Gastrocnemius medialis (tissue), 4 donors: ENCODE data around the gene KRTAP29-1. TPM values are rescaled to one million over a fixed set of nuclear protein-coding genes. Genes with fewer than 3 reads are reported as not detected.

Experiments used
- ATAC-seq, 2 donors: fragments of 150-250 bp; one replicate each; pipeline ENCODE4 v1.9.1; 2016
- DNase-seq, 2 donors: peaks; one replicate each; pipeline ENCODE4 v3.0.0-alpha.2; 2019
- H3K27ac ChIP-seq, 4 donors: fragments of 200-600 bp; sonication (generic); 1 replicate in 1 of 4; 2 replicates in 3 of 4; pipeline ENCODE4 v1.5.1; 2016 to 2018; ENCODE audit warnings: mild to moderate bottlenecking in 2 of 4, moderate library complexity in 1 of 4
- H3K27me3 ChIP-seq, 3 donors: fragments of 200-600 bp; sonication (generic) in 2 of 3; 1 replicate in 1 of 3; 2 replicates in 2 of 3; pipeline versions ENCODE4 v1.5.1 to v1.6.0; 2016 to 2019; ENCODE audit warnings: mild to moderate bottlenecking in 1 of 3, moderate library complexity in 1 of 3
- H3K36me3 ChIP-seq, 2 donors: fragments of 200-600 bp; sonication (generic) in 1 of 2; one replicate each; pipeline ENCODE4 v1.5.1; 2017 to 2018
- H3K4me1 ChIP-seq, 2 donors: fragments of 200-600 bp; sonication (generic) in 1 of 2; one replicate each; pipeline ENCODE4 v1.5.1; 2016 to 2017; ENCODE audit warnings: mild to moderate bottlenecking in 2 of 2
- H3K4me3 ChIP-seq, 4 donors: fragments of 200-600 bp; sonication (generic) in 3 of 4; 1 replicate in 1 of 4; 2 replicates in 3 of 4; pipeline ENCODE4 v1.5.1; 2016 to 2019; ENCODE audit warnings: mild to moderate bottlenecking in 2 of 4
- H3K9me3 ChIP-seq, 3 donors: fragments of 200-600 bp; sonication (generic) in 2 of 3; 1 replicate in 1 of 3; 2 replicates in 2 of 3; pipeline ENCODE4 v1.5.1; 2016 to 2019
- CTCF ChIP-seq, 5 experiments: fragments of 450-650 bp in 3 of 5; fragments of 200-600 bp in 2 of 5; sonication (generic) in 2 of 5; IDR thresholded peaks in 4 of 5; conservative IDR thresholded peaks in 1 of 5; 1 replicate in 4 of 5; 2 replicates in 1 of 5; pipeline ENCODE4 v1.5.1; 2016 to 2019; ENCODE audit warnings: antibody characterized with exemption in 5 of 5, mild to moderate bottlenecking in 3 of 5, moderate library complexity in 3 of 5
- POLR2A ChIP-seq, 2 donors: fragments of 450-650 bp; IDR thresholded peaks; one replicate each; pipeline ENCODE4 v1.6.1; 2017; ENCODE audit warnings: antibody characterized with exemption in 2 of 2, mild to moderate bottlenecking in 2 of 2, moderate library complexity in 2 of 2
- in situ Hi-C, 4 donors: fragments of 200-750 bp; cut with MboI; loops; one replicate each; pipeline versions ENCODE4 v1.15.0 to v1.8.0; 2017; ENCODE audit warnings: low sequenced_read_pairs in 4 of 4
- intact Hi-C: fragments of 100-400 bp; cut with DNase I; formaldehyde crosslinking; loops from one replicate; pipeline ENCODE4 v1.15.1; 2023; ENCODE audit warnings: low total_unique reads
- total RNA-seq, 4 donors: library from RNA; depleted of rRNA; stranded (reverse); fragments of >200 nt; gene quantifications; one replicate each; pipeline versions ENCODE4 v1.1.0 to v1.2.3, GENCODE V29; 2016

The KRTAP29-1 gene
- total RNA-seq, 4 donors from 2014 or later = not detected

- in situ Hi-C loops = loop anchor here in 2 of 4 donors (10.0 kb wide), 1 partner anchor 423 kb away; no protein-coding TSS in a partner anchor
- H3K4me3 ChIP-seq = no peak overlapping the region
- no peaks in the 10 kb centered on the region for H3K9me3 ChIP-seq
- H3K36me3 ChIP-seq = no peaks in the 10 kb centered on the region
- DNase-seq (no peak), ATAC-seq (no peak)
- H3K27ac ChIP-seq = no peak overlapping the region
- H3K27me3 ChIP-seq = no peaks in the 10 kb centered on the region
- H3K4me1 ChIP-seq = no peaks in the 10 kb centered on the region
- intact Hi-C loops = no loop called here
- TF ChIP-seq POLR2A (IDR thresholded peaks at IDR 0.05) (no peak), CTCF (IDR thresholded peaks at IDR 0.05 in 4 of 5, conservative IDR thresholded peaks at IDR 0.05 in 1 of 5) (no peak)
Observed at GRCh38 chr17:41328207-41328606, 25.6 kb upstream of the KRTAP29-1 start.

DNA sequence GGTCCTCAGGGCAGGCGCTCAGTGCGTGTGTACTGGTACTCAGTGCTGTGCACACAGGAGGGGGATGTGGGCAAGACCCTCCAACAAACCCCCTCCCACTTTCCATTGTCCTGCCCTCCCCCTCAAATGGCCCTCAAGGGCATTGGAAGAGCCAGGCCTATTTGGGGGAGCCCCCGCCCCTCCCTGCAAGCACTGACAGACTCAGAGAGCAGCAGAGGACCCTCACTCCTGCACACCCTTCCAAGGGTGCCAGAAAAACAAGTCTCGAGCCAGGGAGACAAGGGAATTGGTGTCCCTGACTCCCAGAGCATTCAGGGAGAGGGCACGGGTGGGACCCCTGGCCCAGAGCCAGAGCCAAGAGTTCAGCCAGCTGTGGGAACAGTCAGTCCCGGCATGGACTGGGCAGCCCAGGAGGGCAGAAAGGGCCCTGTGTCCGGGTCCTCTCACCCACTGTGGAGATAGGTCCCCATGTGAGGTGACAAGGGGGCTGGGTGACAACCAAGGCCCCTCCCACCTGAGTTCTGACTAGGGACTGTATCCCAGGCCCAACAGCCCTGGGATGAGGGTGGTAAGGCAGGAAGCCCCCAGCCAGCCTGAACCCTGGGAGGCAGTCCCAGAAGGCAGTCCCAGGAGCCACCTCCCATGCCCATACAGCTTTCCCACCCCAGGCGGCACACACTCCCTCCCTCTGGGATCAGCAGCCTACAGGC lies 24.9 kb upstream of the KRTAP29-1 start:
- no peaks in the 10 kb centered on the region for H3K9me3 ChIP-seq
- DNase-seq (no peak), ATAC-seq (no peak)
- intact Hi-C loops (no loop called here), in situ Hi-C loops (loop anchor here in 2 of 4 donors (10.0 kb wide), 1 partner anchor 423 kb away; no protein-coding TSS in a partner anchor)
- H3K36me3 ChIP-seq = no peaks in the 10 kb centered on the region
- H3K4me3 ChIP-seq = no peak overlapping the region
- H3K27ac ChIP-seq = no peak overlapping the region
- H3K27me3 ChIP-seq = no peaks in the 10 kb centered on the region
- TF ChIP-seq CTCF (IDR thresholded peaks at IDR 0.05 in 4 of 5, conservative IDR thresholded peaks at IDR 0.05 in 1 of 5) (no peak), POLR2A (IDR thresholded peaks at IDR 0.05) (no peak)
- H3K4me1 ChIP-seq = no peaks in the 10 kb centered on the region

GRCh38 chr17:41326173-41327145 lies 23.8 kb upstream of the KRTAP29-1 start:
- Histone ChIP-seq H3K27ac (no peak overlapping the region), H3K36me3 (no peaks in the 10 kb centered on the region), H3K27me3 (no peaks in the 10 kb centered on the region), H3K4me3 (no peak overlapping the region), H3K4me1 (no peaks in the 10 kb centered on the region), H3K9me3 (no peaks in the 10 kb centered on the region)
- DNase-seq = no peak
- intact Hi-C loops (no loop called here), in situ Hi-C loops (loop anchor here in 2 of 4 donors (10.0 kb wide), 1 partner anchor 422 kb away; no protein-coding TSS in a partner anchor)
- TF ChIP-seq CTCF (IDR thresholded peaks at IDR 0.05 in 4 of 5, conservative IDR thresholded peaks at IDR 0.05 in 1 of 5) (no peak), POLR2A (IDR thresholded peaks at IDR 0.05) (no peak)
- ATAC-seq = no peak

DNA sequence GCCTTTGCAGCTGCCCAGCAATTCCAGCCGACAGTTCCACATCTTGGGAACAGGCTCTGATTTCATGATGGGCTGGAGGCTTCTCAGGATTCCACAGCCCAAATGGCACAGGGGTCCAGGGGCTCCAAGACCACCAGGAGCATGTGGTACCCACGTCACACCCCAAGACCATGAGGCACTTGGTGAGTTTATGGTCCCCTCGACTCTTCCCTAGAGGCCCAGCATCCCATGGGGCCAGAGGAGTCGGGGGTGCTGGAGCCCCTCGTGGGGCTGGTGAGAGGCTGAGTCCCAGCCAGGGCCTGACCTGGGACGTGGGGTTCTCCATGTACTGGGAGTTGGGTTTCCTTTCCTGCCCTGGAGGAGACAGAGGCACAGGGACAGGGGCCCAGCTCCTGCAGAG lies 23.0 kb upstream of the KRTAP29-1 start:
- in situ Hi-C loops (loop anchor here in 2 of 4 donors (10.0 kb wide), 1 partner anchor 421 kb away; no protein-coding TSS in a partner anchor), intact Hi-C loops (no loop called here)
- no peaks in the 10 kb centered on the region for H3K9me3 ChIP-seq
- ATAC-seq = no peak
- H3K36me3 ChIP-seq = no peaks in the 10 kb centered on the region
- H3K4me3 ChIP-seq = no peak overlapping the region
- DNase-seq = no peak
- H3K4me1 ChIP-seq = no peaks in the 10 kb centered on the region
- TF ChIP-seq CTCF (IDR thresholded peaks at IDR 0.05 in 4 of 5, conservative IDR thresholded peaks at IDR 0.05 in 1 of 5) = no peak
- TF ChIP-seq POLR2A (IDR thresholded peaks at IDR 0.05) = no peak
- no peaks in the 10 kb centered on the region for H3K27me3 ChIP-seq
- H3K27ac ChIP-seq = no peak overlapping the region
